IPS-18a (cell line): ENCODE measurements around the gene KIF2A.

ENCODE experiments used
- H3K27ac ChIP-seq: one replicate; pipeline ENCODE4 v1.5.1; 2013; ENCODE audit warnings: low read length
- H3K27me3 ChIP-seq: one replicate; pipeline ENCODE4 v1.6.1; 2013; ENCODE audit warnings: mild to moderate bottlenecking, low read length; ENCODE audit not compliant: control insufficient read depth, insufficient read depth
- H3K36me3 ChIP-seq: one replicate; pipeline ENCODE4 v1.6.1; 2013; ENCODE audit warnings: low read depth, low read length; ENCODE audit not compliant: control insufficient read depth
- H3K4me1 ChIP-seq: one replicate; pipeline ENCODE4 v1.6.1; 2013; ENCODE audit warnings: low read depth, low read length; ENCODE audit not compliant: control insufficient read depth
- H3K4me3 ChIP-seq: one replicate; pipeline ENCODE4 v1.5.1; 2013; ENCODE audit warnings: low read length
- H3K9ac ChIP-seq: one replicate; pipeline ENCODE4 v1.6.1; 2013; ENCODE audit warnings: mild to moderate bottlenecking, low read length, moderate library complexity
- H3K9me3 ChIP-seq: one replicate; pipeline ENCODE4 v1.6.1; 2013; ENCODE audit warnings: low read depth, low read length; ENCODE audit not compliant: control insufficient read depth

KIF2A gene

DNA sequence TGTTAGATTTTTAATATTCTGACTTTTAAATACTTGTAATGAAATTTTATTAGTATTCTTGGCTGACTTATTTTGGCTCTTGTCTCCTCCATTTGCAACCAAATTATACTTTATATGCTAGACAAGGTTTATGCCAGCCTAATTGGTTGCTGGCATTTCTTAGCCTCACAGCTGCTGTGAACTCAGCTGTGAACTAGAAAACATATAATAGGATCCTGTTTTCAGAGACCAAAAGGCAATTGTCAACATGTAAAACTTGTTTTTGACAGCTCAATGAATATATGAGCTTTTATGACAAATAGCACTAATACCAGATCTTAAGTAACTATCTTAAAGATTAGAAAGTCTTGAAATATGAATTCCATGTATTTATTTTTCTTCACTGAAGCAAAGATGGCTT is 25.9 kb downstream of the KIF2A start:
- H3K36me3 ChIP-seq: no peaks in the 10 kb centered on the region
- H3K27me3 ChIP-seq: no peaks in the 10 kb centered on the region
- H3K9me3 ChIP-seq: no peaks in the 10 kb centered on the region
- no peak overlapping the region for H3K4me3 ChIP-seq
- no peak overlapping the region for H3K27ac ChIP-seq
- no peaks in the 10 kb centered on the region for H3K4me1 ChIP-seq
- no peak overlapping the region for H3K9ac ChIP-seq

- no peak overlapping the region for H3K4me3 ChIP-seq
- no peaks in the 10 kb centered on the region for H3K27me3 ChIP-seq
- no peaks in the 10 kb centered on the region for H3K9me3 ChIP-seq
- H3K4me1 ChIP-seq: no peaks in the 10 kb centered on the region
- no peak overlapping the region for H3K9ac ChIP-seq
- no peak overlapping the region for H3K27ac ChIP-seq
- H3K36me3 ChIP-seq: no peaks in the 10 kb centered on the region
Observed at GRCh38 chr5:62333250-62333794, 27.3 kb downstream of the KIF2A start.

GRCh38 chr5:62334082-62334481 is 28.1 kb downstream of the KIF2A start:
- Histone ChIP-seq H3K9me3 (no peaks in the 10 kb centered on the region), H3K27ac (no peak overlapping the region), H3K4me1 (no peaks in the 10 kb centered on the region), H3K9ac (no peak overlapping the region), H3K27me3 (no peaks in the 10 kb centered on the region), H3K36me3 (no peaks in the 10 kb centered on the region), H3K4me3 (no peak overlapping the region)

GRCh38 chr5:62340392-62340791 is 34.4 kb downstream of the KIF2A start:
- H3K9me3 ChIP-seq: no peaks in the 10 kb centered on the region
- no peaks in the 10 kb centered on the region for H3K36me3 ChIP-seq
- H3K27me3 ChIP-seq: no peaks in the 10 kb centered on the region
- no peak overlapping the region for H3K9ac ChIP-seq
- no peaks in the 10 kb centered on the region for H3K4me1 ChIP-seq
- H3K27ac ChIP-seq: no peak overlapping the region
- no peak overlapping the region for H3K4me3 ChIP-seq

- H3K27me3 ChIP-seq: no peaks in the 10 kb centered on the region
- H3K27ac ChIP-seq: no peak overlapping the region
- H3K9ac ChIP-seq: no peak overlapping the region
- no peak overlapping the region for H3K4me3 ChIP-seq
- H3K36me3 ChIP-seq: no peaks in the 10 kb centered on the region
- no peaks in the 10 kb centered on the region for H3K9me3 ChIP-seq
- H3K4me1 ChIP-seq: no peaks in the 10 kb centered on the region
Observed at GRCh38 chr5:62340979-62341378, 35.0 kb downstream of the KIF2A start.

GRCh38 chr5:62341783-62342475 is 35.9 kb downstream of the KIF2A start:
- H3K9ac ChIP-seq: no peak overlapping the region
- H3K9me3 ChIP-seq: no peaks in the 10 kb centered on the region
- H3K4me1 ChIP-seq: no peaks in the 10 kb centered on the region
- H3K27ac ChIP-seq: no peak overlapping the region
- H3K4me3 ChIP-seq: no peak overlapping the region
- no peaks in the 10 kb centered on the region for H3K36me3 ChIP-seq
- H3K27me3 ChIP-seq: no peaks in the 10 kb centered on the region

DNA sequence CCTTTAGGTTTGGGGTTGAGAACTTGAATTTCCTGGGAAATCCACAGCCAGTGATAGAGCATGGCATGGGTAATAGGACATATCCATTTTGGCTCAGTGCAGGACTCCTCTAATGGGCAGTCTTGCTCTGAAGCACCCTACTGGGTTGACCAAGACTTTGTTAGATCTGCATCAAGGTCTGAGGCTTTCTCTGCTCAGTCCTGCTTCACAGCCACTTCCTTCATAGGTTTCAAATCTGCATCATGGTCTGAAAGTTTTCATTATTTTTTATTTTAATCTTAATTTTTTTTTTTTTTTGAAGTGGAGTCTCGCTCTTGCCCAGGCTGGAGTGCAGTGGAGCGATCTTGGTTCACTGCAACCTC is 36.5 kb downstream of the KIF2A start:
- H3K27ac ChIP-seq: no peak overlapping the region
- H3K4me3 ChIP-seq: no peak overlapping the region

GRCh38 chr5:62343428-62343827 is 37.4 kb downstream of the KIF2A start:
- Histone ChIP-seq H3K36me3 (peaks cover 3% of the 10 kb centered on the region), H3K27ac (no peak overlapping the region), H3K9ac (no peak overlapping the region), H3K27me3 (no peaks in the 10 kb centered on the region), H3K9me3 (no peaks in the 10 kb centered on the region), H3K4me3 (no peak overlapping the region), H3K4me1 (no peaks in the 10 kb centered on the region)

More for the DNA sequence above, 36.5 kb downstream of the KIF2A start:
- Histone ChIP-seq H3K4me1 (no peaks in the 10 kb centered on the region), H3K9me3 (no peaks in the 10 kb centered on the region), H3K9ac (no peak overlapping the region), H3K36me3 (no peaks in the 10 kb centered on the region), H3K27me3 (no peaks in the 10 kb centered on the region)

DNA sequence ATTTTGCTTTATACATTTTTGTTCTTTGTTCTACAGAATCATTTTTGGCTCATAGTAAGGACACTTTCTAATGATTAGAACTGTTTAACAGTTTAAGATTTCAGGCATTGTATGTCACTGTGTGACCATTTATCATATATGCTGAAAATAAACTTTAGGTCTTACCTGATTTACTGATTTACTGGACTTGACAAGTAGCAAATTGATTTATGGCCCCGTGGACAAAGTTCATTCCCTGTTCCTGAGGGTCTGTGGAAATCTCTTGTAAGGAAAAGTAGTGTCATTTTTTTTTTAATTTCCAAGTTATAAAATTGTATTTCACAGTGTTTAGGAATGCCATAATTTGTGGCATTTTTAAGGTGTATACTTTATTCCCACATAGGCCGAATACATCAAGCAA is 40.7 kb downstream of the KIF2A start:
- no peak overlapping the region for H3K4me3 ChIP-seq
- no peaks in the 10 kb centered on the region for H3K4me1 ChIP-seq

DNA sequence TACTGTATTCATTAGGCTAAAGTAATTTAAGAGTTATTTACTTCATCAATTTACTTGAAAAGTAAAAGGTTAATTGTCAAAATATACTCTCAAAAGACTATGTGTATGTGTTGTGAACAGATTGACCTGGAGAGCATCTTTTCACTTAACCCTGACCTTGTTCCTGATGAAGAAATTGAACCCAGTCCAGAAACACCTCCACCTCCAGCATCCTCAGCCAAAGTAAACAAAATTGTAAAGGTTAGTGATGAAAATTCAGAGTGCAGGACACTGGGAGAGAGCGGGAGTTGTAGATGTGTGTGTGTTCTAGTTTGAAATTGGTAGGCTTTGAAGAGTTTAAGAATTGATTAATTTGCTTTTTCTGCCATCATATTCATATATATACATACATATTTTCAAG is 41.9 kb downstream of the KIF2A start:
- Histone ChIP-seq H3K27me3 (no peaks in the 10 kb centered on the region), H3K9me3 (no peaks in the 10 kb centered on the region), H3K27ac (no peak overlapping the region), H3K9ac (no peak overlapping the region), H3K36me3 (peaks cover 30% of the 10 kb centered on the region), H3K4me1 (no peaks in the 10 kb centered on the region), H3K4me3 (no peak overlapping the region)

More for the DNA sequence above, 40.7 kb downstream of the KIF2A start:
- peaks cover 24% of the 10 kb centered on the region for H3K36me3 ChIP-seq
- no peaks in the 10 kb centered on the region for H3K9me3 ChIP-seq
- H3K27me3 ChIP-seq: no peaks in the 10 kb centered on the region
- no peak overlapping the region for H3K9ac ChIP-seq
- no peak overlapping the region for H3K27ac ChIP-seq

DNA sequence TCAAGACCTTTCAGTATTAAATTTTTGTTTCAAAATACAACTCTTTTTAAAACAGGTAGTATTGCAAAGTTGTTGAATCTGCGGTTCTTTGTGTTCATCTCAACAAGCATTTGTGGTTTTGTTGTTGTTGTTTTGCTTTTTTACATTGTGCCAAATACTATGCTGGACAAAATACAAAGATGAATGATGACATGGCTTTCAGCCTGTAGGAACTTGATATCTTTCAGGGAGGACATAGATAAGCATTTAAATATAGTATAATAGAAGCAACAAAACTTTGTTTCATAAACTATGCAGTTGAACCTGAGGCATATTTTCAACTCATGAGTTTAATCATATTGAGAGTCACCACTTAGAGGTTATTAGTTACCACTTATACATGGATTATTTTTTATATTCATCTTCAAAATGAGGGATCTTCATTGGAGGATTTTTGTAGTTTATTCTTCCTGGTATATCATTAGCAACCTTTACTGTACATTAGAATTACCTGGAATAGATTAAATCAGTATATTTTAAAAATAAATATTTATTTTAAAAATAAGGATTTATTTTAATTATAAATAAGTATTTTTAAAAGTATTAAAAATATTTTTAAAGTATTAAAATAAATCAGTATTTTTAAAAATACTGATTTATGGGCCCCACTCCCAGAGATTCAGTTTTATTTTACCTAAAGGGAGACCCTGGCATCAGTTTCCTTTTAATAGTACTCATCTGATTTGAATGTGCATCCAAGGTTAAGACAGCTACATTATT is 42.9 kb downstream of the KIF2A start:
- H3K27ac ChIP-seq: no peak overlapping the region
- no peaks in the 10 kb centered on the region for H3K27me3 ChIP-seq

More for the DNA sequence above, 42.9 kb downstream of the KIF2A start:
- Histone ChIP-seq H3K9ac (no peak overlapping the region), H3K4me3 (no peak overlapping the region), H3K36me3 (peaks cover 40% of the 10 kb centered on the region), H3K4me1 (no peaks in the 10 kb centered on the region), H3K9me3 (no peaks in the 10 kb centered on the region)
